NCI-H526 treated with DMSO at 0.1 percent for 48 hours (cell line): ENCODE measurements around the gene KCNH2.

Experiments used
- DNase-seq: peaks from one replicate; lab custom pipeline; 2025; lab: John Stamatoyannopoulos, UW

KCNH2 gene

DNA sequence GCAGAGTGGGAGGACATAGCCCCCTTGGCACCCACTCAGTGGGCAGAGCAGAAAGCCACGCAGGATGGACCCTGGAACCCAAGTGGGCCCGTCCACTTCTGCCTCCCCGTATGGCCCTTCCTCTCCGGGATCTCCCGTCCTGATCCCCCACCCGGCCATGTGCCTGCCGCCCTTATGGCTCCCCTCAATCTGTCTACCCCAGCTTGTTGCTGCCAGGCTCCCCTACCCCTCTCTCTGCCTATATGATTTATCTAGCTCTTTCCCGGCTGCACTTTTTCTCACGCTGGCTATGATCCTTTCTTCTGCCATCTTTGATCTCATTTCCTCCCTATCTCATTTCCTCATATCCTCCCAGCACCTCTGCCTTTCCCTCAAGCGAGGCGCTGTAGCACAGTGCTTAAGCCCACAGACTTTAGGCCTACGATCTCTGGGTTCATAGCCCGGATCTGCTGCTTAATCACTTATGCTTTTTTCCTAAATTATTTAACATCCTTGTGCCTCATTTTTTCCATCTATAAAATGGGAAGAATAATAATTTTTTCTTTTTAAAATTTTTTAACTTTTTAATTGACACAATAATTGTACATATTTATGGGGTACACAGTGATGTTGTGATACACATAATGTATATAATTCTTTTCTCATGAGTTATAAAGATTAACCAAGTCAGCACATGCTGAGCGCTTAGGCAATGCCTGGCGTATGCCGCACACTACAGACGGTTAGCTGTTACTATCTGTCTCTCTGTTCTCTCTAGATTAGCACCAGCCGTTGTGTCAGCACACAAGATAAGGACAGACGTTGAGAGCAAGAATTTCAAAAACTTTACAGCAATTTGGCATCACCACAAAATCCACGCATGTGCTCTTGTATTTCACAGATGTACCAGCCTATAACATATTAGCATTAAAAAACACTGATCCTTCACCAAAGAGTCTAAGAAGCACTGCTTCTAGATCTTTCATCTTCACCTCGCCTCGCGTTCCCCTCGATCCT is 18.1 kb downstream of the KCNH2 start:
- no peak for DNase-seq

DNA sequence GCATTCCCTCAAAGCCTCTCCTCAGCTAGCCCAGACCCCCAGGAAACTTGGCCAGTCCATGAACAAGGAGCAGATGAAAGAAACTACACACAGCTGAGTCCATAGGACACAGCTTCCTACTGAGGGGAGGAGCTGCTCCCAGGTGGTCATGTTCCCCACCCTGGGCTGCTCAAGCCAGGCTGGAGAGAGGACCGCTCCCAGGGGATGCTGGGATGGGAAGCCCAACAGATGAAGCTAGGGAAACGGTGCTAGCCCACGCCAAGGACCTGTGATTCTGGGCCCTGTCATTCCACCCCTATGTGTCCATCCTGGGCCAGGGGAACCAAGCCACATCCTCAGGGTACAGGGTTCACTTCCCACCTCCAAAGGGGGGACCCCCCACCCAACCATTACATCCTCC is 19.0 kb downstream of the KCNH2 start:
- DNase-seq: no peak

DNA sequence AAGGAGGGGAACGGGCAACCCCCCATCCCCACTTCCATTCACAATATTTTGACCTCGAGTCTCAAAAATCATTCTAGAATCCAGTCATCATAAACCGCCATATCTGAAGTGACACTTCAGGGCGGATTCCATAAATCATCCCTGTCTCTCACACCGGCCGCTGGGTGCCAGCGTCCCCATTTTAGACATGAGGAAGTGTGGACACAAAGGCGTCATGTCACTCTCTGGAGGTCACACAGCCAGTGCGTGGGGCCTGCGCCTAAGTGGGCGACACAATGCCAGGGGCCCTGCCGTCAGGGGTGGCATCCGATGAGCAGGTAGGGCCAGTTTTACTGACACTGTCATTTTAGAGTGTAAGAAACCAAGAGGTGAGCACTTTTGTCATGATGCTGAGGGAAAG is 19.5 kb downstream of the KCNH2 start:
- no peak for DNase-seq

DNA sequence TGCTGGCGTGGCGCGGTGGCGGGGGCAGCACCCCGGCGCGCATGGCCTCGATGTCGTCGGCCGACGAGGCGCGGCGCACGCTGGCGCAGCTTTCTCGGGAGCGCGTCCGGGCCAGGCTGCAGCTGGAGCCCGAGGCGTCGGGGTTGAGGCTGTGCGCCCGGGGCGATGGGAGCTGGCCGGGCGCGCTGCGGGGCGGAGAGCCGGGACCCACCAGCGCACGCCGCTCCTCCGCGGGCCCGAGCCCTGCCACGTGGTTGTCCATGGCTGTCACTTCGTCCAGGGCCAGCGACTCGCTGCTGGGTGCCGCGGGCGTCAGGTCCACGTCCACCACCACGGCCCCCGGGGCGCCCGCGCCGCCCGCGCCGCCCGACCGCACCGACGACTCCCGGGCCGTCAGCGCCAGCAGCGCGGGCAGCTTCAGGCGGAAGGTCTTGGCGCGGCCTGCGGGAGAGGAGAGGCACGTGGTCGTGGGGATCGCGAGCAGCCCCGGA is 20.0 kb downstream of the KCNH2 start:
- DNase-seq: no peak

DNA sequence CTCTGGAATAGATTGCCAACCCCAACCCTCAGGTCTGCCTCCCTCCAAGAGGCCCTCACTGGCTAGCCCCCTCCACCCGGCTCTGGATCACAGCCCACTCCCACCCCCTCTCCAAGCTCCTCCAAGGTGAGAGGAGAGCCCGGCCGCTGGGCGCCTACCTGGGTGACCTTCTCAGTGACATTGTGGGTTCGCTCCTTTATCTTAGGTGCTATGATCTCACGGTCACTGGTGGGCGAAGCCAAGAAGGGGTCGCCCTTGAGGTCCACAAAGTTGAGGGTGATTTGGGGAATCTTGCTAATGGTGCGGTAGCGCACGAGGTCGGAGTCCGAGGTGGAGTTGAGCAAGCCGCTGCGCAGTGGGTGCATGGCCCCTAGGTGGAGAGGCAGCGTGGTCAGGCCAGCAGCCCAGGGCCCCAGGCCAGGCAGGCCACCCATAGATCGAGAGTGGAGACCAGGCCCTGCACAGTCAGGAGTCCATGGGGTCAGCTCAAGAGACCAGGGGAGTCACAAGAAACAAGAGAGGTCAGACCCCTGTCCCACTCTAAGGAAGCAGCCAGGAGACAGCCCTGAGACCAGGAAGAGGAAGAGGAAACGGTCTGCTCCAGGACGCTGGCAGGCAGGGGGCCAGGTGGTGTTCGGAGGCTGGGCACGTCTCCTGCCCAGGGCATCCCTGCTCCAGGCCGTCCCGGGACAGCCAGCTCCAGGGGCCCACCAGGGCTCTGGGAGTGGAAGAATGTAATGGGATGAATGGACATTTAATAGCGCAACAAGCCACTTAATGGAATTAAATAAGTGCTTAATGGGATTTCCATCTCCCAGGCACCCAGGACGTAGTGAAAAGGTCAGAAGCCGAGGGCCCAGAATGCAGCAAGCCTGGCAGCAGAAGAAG is 20.7 kb downstream of the KCNH2 start:
- DNase-seq: no peak

DNA sequence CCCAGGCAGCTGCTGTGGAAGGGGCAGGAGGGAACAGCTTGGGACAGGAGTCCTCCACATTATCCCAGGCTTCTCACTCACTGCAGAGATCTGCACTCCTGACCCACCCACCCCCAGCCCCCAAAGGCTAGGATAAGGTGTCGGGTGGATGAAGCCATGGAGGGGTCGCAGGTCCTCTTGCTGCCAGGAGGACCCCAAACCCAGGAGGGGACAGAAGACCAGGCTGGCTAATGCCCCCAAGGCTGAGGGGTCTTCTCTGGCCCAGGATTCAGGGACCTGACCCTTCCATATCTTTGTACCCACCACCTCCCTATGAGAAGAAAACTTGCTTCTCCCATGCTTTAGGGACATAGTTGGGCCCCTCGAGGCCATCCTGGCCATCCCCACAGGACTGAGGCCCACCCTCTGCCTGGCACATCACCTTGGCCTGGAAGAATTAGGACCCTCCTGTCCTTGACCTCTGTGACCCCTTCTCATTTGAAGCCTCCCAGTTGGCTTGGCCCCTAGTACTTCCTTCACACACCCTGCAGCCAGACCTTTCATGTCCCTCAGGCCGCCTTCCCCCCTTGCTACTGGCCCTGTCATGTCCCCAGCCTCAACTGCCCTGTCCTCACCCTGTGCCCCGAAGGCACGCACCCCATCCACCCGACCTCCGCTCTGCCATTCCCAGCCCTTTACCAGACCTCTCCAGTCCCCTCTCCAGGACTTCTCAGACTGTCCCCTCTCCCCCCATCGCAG is 21.6 kb downstream of the KCNH2 start:
- no peak for DNase-seq

DNA sequence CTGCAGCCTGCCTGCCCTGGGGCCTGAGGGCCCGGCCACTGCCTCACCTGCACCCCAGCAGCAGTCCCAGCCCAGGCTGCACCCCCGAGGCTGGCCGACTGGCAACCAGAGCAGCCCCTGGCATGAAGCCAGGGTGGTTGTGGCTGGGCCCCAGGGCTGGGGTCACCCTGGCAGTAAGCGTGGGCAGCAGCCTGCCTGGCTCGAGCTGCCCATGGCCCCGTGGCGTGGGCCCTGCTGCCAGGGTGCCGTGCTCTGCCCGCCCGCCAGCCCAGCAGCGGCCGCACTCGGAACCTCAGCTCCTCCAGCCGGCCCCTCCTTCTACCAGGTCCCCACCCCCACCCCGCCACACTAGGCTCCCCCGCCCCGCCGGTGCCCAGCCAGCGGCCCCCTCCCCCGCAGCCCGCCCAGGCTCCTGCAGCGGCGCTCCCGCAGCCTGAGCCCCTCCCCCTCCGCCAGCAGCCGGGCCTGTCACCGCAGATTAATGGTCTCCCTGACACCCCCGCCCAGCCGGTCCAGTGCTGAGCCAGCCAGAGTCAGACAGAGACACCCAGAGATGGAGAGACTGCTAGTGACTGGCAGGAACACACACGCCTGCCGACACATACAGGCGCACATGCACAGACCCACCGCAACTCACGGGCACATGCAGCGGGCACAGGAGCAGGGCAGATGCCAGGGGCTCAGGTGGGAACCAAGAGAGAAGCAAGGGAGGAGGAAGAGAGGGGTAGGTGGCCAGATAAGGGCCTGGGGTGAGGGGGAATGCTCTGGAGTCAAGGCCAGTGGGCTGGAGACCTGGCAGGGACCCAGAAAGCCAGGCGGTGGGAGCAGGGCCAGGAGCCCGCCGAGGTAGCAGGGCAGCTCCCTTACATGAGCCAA is 22.4 kb downstream of the KCNH2 start:
- DNase-seq: peak; percentile 79

DNA sequence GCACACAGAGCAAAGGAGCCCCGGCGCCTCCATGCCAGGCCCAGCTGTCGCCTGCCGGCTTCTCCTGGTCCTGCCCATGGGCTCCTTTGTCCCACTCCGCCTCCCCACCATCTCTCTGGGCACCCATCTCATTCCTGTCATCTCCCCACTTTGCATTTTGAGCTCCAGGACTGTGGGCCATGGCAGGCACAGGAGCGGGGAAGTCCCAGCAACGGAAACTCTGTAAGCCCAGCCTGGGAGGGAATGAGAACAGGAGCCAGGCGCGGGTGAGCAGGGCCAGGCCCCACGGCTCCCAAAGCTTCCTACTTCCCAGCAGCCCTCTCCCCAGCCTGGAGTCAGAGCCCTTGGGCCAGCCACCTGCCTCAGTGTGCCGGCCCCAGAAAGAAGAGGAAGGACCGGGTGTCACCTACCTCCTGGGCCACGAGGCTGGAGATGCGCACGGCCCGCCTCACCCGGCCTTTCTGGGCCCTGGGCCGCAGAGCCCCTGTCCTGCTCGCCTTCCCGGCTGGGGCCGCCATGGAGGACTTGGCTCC is 23.1 kb downstream of the KCNH2 start:
- no peak for DNase-seq

DNA sequence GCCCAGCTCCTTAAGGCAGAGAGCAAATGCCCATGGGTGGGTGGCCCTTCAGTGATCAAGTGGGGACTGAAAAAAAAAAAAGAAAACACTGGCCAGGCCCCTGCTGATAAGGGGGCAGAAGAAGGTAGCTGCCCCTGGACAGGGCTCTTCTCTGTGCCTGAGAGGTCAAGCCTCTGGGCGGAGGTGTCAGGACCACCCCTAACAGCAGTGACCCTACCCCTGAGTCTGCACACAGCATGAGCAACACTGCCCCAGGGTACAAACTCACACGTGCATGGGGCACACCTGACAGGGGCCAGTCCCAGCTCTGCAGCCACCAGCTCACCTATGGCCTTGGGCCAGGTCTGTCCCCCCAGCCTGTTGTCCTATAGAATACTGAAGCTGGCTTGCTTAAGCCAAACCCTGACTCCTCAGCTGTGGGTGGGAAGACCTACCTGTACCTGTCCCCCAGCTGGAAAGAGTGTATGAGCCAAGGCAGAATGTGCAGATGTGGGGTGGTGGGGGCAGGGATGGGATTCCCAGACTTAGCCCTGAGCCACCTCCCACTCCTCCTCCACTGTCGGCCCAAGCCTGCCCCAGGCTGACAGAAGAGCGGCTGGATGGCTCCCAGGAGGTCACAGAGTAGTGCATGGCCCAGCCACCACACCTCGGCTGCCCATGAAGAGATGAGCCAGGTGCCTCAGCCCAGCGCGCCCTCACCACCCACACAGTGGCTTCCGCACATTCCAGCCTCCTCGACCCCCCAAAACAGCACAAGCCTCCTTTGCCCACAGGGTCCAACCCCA is 23.7 kb downstream of the KCNH2 start:
- DNase-seq: no peak

DNA sequence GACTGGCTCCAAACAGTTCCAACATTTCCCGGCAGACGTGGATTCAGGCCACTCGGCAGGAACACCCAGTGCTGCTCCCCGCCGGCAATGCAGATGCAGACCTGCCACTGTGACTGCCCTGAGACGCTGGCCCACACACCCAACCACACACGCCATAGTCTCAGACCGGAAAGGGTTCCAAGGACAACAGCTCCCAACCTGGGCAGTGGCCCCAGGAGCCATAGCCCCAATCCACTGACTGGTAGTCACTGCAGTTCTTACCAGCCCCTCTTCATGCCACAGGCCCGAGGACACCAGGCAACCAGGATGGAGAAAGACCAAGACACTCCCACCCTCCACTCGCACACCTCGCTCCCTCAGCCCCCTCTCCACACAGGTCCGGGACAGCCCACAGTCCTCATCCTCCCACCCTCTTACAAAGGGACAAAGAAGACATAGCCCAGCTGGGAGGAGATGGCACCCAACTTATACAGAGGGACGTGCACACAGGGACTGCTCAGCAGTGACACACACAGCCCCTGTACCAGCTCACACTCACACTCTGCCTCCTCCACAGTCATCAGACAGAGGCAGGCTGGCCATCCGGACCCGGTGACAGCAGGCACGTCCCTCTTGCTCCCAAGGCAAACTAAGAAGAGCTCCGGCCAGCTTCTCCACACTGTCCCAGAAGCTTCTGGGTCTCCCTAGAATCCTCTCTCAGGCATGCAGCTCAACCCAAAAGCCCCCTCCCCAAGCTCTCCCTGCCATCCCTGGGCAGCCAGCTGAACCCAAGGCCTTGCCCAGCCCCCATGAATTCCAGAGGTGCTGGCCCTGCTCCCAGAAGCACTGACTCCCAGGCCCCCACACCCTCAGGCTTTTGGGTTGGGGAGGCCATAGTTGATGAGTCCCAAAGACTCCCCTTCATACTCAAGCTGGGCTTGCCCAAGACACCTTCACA is 24.8 kb downstream of the KCNH2 start:
- DNase-seq: no peak

DNA sequence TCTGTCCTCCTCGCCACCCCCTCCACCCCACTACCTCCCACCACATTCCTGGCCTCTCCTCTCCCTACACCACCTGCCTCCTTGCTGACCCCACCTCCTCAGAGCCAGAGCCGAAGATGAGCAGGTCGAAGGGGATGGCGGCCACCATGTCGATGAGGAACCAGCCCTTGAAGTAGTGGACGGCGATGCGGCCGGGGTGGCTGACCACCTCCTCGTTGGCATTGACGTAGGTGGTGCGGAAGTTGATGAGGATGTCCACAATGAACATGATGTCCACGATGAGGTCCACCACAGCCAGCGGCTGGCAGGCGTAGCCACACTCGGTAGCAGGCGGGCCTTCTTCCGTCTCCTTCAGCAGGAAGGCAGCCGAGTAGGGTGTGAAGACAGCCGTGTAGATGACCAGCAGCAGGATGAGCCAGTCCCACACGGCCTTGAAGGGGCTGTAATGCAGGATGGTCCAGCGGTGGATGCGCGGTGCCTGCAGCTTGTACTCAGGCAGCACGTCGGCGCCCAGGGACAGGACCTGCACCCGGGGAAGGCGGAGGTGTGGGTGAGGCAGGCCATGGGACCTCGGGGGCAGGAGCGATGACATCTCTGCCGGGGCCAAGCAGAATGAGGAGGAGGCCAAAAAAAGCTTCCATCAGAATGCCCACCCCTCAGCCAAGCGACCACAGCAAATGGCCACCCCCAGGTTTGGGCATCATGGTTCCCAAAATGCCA is 25.6 kb downstream of the KCNH2 start:
- no peak for DNase-seq

DNA sequence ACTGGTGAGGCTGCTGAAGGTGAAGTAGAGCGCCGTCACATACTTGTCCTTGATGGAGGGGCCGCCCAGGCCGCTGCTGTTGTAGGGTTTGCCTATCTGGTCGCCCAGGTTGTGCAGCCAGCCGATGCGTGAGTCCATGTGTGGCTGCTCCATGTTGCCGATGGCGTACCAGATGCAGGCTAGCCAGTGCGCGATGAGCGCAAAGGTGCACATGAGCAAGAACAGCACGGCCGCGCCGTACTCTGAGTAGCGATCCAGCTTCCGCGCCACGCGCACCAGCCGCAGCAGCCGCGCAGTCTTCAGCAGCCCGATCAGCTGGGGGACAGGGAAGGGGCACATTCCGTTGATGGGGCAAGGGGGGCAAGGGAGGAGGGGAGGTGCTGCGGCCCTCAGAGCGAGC is 26.6 kb downstream of the KCNH2 start:
- DNase-seq: no peak

DNA sequence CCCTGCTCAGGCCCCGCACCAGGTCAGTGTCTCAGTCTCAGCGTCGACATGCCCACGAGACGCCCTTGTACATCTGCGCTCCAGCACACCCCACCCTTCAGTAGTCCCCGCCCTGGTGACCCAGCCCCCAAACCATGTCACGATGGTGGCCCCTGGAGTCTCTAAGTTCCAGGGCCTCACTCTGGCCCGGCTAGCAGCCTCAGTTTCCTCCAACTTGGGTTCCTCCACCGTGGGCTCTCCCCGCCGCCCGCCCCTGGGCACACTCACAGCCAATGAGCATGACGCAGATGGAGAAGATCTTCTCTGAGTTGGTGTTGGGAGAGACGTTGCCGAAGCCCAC is 27.0 kb downstream of the KCNH2 start:
- DNase-seq: no peak

DNA sequence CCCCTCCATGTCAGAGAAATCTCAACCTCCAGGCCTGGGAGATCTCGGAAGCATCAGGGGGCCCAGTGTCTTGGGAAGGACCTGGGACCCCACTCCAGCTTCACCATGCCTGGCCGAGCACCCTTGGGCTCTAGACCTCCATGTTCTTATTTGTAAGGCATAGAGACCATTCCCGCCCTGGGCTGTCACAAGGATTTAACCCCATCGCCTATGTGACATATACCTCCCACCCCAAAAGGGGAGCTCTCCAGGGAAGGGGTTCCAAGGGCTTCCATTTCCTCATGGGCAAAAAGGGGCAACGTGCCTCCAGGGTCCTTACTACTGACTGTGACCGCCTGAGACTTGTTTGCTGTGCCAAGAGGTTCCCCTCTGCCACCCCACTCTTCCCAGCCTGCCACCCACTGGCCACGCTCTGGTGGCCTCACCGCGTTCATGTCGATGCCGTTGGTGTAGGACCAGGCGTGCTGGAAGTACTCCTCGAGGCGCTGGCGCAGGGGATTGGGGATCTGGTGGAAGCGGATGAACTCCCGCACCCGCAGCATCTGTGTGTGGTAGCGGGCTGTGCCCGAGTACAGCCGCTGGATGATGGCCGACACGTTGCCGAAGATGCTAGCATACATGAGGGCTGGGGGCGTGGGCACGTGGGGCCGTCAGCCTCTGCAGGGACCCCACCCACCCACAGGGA is 27.5 kb downstream of the KCNH2 start:
- DNase-seq: no peak

DNA sequence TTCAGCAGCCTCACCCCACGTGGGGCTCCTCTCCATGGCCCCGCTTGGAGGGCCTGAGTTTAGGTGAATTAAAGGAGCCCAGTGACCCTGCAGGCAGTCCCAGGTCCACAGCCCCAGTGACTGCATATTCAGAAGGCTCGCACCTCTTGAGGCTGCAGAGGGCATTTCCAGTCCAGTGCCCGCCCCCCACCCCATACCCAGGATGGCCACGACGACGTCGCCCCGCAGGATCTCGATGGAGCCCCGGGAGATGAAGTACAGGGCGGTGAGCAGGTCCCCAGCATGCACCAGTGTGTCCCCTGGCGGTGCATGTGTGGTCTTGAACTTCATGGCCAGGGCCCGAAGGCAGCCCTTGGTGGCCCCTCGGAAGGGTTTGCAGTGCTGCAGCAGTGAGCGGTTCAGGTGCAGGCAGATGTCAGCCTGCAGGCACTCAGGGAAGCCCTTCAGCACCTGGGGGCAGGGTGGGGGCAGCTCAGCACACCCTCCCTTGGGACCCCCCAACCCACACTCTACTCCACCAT is 28.1 kb downstream of the KCNH2 start:
- DNase-seq: no peak

DNA sequence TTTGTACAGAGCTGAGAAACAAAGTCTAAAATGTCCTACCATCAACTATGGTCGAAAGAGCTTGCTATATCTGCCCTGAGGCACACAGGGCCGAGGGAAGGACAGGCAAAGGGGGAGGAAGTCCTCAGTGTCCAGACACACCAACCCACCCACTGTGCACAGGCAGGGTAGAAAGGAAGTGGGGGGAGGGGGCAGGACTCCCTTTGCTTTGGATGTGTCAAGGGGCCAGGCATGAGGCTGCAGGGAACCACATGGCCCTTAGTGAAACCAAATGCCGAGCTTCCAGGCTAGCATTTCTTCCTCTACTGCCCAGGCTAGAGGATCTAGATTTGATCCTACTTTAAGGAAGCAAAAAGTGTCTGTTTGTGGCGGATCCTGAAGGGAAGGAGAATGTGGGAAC is 28.6 kb downstream of the KCNH2 start:
- DNase-seq: no peak

DNA sequence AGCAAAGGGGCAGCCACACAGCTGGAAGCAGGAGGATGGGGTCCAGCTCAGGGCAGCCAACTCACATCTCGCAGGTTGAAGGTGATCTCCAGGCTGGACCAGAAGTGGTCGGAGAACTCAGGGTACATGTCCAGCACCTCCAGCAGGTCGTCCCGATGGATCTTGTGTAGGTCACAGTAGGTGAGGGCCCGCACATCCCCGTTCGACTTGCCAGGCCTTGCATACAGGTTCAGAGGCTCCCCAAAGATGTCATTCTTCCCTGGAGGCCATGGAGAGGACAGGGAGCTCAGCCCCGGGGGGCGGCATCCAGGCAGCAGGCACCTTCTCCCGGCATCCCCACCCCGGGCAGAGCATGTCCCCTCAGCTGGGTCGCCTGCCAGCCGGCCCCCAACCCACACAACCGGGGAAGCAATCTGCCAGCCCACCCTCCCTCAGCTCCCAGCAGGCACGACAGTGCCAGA is 29.3 kb downstream of the KCNH2 start:
- no peak for DNase-seq
